Osteoblast (primary cell): ENCODE results near the gene DSG3. TPM values are rescaled to one million over a fixed set of nuclear protein-coding genes. Genes with fewer than 3 reads are reported as not detected.

ENCODE experiments used
- DNase-seq: peaks from one replicate; pipeline ENCODE4 v3.0.0; 2011; ENCODE audit warnings: low spot score, mixed read lengths; ENCODE audit not compliant: insufficient read length; ENCODE audit errors: missing footprints
- H2AFZ ChIP-seq: 2 replicates; pipeline ENCODE4 v1.6.0; 2011; ENCODE audit warnings: mild to moderate bottlenecking, low read length
- H3K27ac ChIP-seq: 2 replicates; pipeline ENCODE4 v1.5.1; 2011; ENCODE audit warnings: mild to moderate bottlenecking, low read depth, low read length, moderate library complexity
- H3K27me3 ChIP-seq: 2 replicates; pipeline ENCODE4 v1.6.0; 2012; ENCODE audit warnings: mild to moderate bottlenecking, control low read depth, inconsistent platforms, low read length, moderate library complexity; ENCODE audit not compliant: insufficient read depth
- H3K36me3 ChIP-seq: 2 replicates; pipeline ENCODE4 v1.5.1; 2011; ENCODE audit warnings: mild to moderate bottlenecking, low read length, control low read depth, moderate library complexity; ENCODE audit not compliant: insufficient read depth
- H3K4me1 ChIP-seq: 2 replicates; pipeline ENCODE4 v1.5.1; 2011; ENCODE audit warnings: mild to moderate bottlenecking, low read length, control low read depth, moderate library complexity; ENCODE audit not compliant: insufficient read depth
- H3K4me2 ChIP-seq: 2 replicates; pipeline ENCODE4 v1.6.0; 2011; ENCODE audit warnings: mild to moderate bottlenecking, low read length; ENCODE audit not compliant: insufficient read depth
- H3K4me3 ChIP-seq: fragments of 200-600 bp; sonication (generic); 3 replicates; pipeline ENCODE4 v1.5.1; 2012; ENCODE audit warnings: mild to moderate bottlenecking, low read length, inconsistent platforms; ENCODE audit not compliant: insufficient read depth
- H3K79me2 ChIP-seq: 2 replicates; pipeline ENCODE4 v1.6.0; 2012; ENCODE audit warnings: mild to moderate bottlenecking, low read length, control low read depth, inconsistent platforms; ENCODE audit not compliant: insufficient read depth
- H3K9me3 ChIP-seq: 2 replicates; pipeline ENCODE4 v1.5.1; 2011; ENCODE audit warnings: low read depth, low read length, control low read depth
- H4K20me1 ChIP-seq: 2 replicates; pipeline ENCODE4 v1.6.0; 2012; ENCODE audit warnings: mild to moderate bottlenecking, low read length, control low read depth; ENCODE audit not compliant: insufficient read depth
- total RNA-seq: library from RNA; depleted of rRNA; stranded (reverse); fragments of >200 nt; gene quantifications from 2 replicates; pipeline ENCODE4 v1.2.3, GENCODE V29; 2012
- TF ChIP-seq, protein P1 (sequence below): IDR thresholded peaks from 2 replicates; pipeline ENCODE4 v1.5.1; 2011; ENCODE audit warnings: mild to moderate bottlenecking, low read depth, low read length, moderate library complexity; ENCODE audit errors: extremely low read depth

Gene DSG3
- total RNA-seq, 1 donor, result 1.4 TPM

DNA sequence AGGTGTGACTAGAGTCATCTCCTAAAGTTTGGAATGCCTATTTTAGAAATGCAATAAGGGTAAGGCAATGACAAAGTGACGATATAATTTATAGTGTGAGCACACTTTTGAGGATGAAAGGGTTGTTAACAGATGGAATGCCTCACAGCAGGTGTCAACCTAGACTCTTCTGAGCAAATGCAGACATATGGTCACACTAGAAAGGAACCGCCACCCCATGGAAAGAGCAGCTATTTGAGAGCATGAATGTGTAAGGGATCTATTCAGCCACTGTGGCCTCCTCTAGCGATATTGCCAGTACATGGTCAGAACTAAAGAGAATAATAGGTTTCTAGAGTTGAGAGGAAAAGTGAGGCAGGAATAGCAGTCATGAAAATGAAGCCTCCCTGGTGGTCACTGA, 68.9 kb downstream of the DSG3 start:
- TF ChIP-seq, protein P1, sequence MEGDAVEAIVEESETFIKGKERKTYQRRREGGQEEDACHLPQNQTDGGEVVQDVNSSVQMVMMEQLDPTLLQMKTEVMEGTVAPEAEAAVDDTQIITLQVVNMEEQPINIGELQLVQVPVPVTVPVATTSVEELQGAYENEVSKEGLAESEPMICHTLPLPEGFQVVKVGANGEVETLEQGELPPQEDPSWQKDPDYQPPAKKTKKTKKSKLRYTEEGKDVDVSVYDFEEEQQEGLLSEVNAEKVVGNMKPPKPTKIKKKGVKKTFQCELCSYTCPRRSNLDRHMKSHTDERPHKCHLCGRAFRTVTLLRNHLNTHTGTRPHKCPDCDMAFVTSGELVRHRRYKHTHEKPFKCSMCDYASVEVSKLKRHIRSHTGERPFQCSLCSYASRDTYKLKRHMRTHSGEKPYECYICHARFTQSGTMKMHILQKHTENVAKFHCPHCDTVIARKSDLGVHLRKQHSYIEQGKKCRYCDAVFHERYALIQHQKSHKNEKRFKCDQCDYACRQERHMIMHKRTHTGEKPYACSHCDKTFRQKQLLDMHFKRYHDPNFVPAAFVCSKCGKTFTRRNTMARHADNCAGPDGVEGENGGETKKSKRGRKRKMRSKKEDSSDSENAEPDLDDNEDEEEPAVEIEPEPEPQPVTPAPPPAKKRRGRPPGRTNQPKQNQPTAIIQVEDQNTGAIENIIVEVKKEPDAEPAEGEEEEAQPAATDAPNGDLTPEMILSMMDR, result no peak
- no peaks in the 10 kb centered on the region for H3K79me2 ChIP-seq
- H3K4me3 ChIP-seq, result no peak overlapping the region
- H3K27me3 ChIP-seq, result no peaks in the 10 kb centered on the region
- H3K27ac ChIP-seq, result no peak overlapping the region
- no peak overlapping the region for H3K4me2 ChIP-seq
- H2AFZ ChIP-seq, result no peak overlapping the region
- H3K9me3 ChIP-seq, result no peaks in the 10 kb centered on the region
- H3K36me3 ChIP-seq, result no peaks in the 10 kb centered on the region
- no peak for DNase-seq
- peaks cover 8% of the 10 kb centered on the region for H3K4me1 ChIP-seq
- H4K20me1 ChIP-seq, result no peaks in the 10 kb centered on the region

DNA sequence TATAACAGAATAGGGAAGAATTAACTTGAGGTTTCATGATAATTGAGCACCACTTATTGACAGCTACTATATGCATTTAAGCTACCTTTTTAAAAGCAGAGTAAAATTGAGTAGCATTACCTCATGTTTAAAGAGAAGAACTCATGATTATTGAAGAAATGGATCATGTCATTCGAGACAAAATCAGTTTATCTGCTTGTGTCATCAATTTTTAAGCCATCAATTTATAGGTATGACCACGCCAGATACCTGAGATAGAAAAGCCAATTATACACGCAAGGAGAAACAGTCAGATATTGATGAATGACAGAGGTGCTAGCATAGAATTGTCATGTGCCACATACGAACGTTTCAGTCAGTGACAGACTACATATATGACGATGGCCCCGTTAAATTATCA, 78.8 kb downstream of the DSG3 start:
- H3K27me3 ChIP-seq, result no peaks in the 10 kb centered on the region
- no peaks in the 10 kb centered on the region for H4K20me1 ChIP-seq
- TF ChIP-seq, protein P1, result no peak
- no peaks in the 10 kb centered on the region for H3K36me3 ChIP-seq
- no peaks in the 10 kb centered on the region for H3K9me3 ChIP-seq
- H3K4me1 ChIP-seq, result no peaks in the 10 kb centered on the region
- H3K4me2 ChIP-seq, result no peak overlapping the region
- no peak overlapping the region for H2AFZ ChIP-seq
- DNase-seq, result no peak
- no peaks in the 10 kb centered on the region for H3K79me2 ChIP-seq
- no peak overlapping the region for H3K27ac ChIP-seq
- no peak overlapping the region for H3K4me3 ChIP-seq

Other genes with a start within 250 kb of the DSG3 start
- gene DSG1, start 129.6 kb upstream of the DSG3 start, total RNA-seq, result not detected in 2 replicates
- not detected in 2 replicates for gene DSG4, start 71.0 kb upstream of the DSG3 start, total RNA-seq
- gene DSG2, start 50.4 kb downstream of the DSG3 start, total RNA-seq, result 9.0 and 21.2 TPM in 2 replicates
- not detected in 2 replicates for gene TTR, start 144.1 kb downstream of the DSG3 start, total RNA-seq
- 2.2 and 2.9 TPM in 2 replicates for gene B4GALT6, start 236.8 kb downstream of the DSG3 start, total RNA-seq